ENCODE data around the gene TP53TG3D.
"Not testable (repeated sequence)": the region's sequence is repeated elsewhere in the genome, so short reads cannot be mapped to it uniquely, and the experiment has no call there.

DNA sequence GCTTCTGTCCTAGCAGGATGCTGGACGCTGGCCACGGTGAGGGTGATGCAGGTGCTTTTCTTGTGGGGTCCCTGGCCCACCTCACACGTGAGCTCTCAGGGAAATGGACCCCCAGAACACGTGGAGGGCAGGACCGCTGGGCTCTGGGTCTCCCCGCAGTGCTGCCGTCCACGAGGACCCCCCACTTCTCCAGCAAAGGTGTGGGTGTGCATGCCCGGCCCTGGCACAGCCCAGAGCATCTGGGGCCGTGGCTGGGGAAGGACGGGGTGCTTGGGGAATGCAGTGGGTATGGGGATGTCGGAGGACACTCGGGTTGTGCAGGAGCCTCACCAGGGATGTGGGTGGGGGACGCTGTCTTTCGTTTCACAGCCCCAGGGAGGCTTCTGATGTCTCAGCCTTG lies 34.7 kb downstream of the TP53TG3D start:
- not testable (repeated sequence) for TF ChIP-seq CTCF (conservative IDR thresholded peaks at IDR 0.05); EZH2 (IDR thresholded peaks at IDR 0.05; ENCODE audit: low read depth)
